Measurements from ENCODE around the gene PROCR.
"Not testable (repeated sequence)": the region's sequence is repeated elsewhere in the genome, so short reads cannot be mapped to it uniquely, and the experiment has no call there.

- TF ChIP-seq ELF4 (IDR thresholded peaks at IDR 0.05); BHLHE40 (IDR thresholded peaks at IDR 0.05; ENCODE audit: borderline replicate concordance); SP1 (IDR thresholded peaks at IDR 0.05); NFRKB (IDR thresholded peaks at IDR 0.05); FOXK2 (IDR thresholded peaks at IDR 0.05); SUZ12 (IDR thresholded peaks at IDR 0.05); ARNT (IDR thresholded peaks at IDR 0.05); L3MBTL2 (conservative IDR thresholded peaks at IDR 0.05); FOXM1 (IDR thresholded peaks at IDR 0.05; ENCODE audit: borderline replicate concordance); ZNF384 (IDR thresholded peaks at IDR 0.05): not testable (repeated sequence)
These were observed 3.0 kb upstream of the PROCR start for GRCh38 chr20:35168701-35169409.

Data from HEK293T (cell line).